Heart right ventricle (tissue), 16 donors: ENCODE data around the gene RPL10. TPM values are rescaled to one million over a fixed set of nuclear protein-coding genes. Genes with fewer than 3 reads are reported as not detected.
"Not testable (repeated sequence)": the region's sequence is repeated elsewhere in the genome, so short reads cannot be mapped to it uniquely, and the experiment has no call there.

Experiments
- ATAC-seq, 8 donors: fragments of 200-7000 bp; cut with Tn5 transposase; one replicate each; pipeline ENCODE4 v1.9.1; 2020; ENCODE audit warnings: mild to moderate bottlenecking in 8 of 8, moderate library complexity in 8 of 8, moderate number of reproducible peaks in 1 of 8
- DNase-seq, 2 donors: peaks; one replicate each; pipeline ENCODE4 v3.0.0-alpha.2; 2020
- H3K27ac ChIP-seq, 10 donors: fragments of 200-600 bp; sonication (generic) in 2 of 10; one replicate each; pipeline versions ENCODE4 v1.5.0 to v1.8.0; 2020 to 2022; ENCODE audit warnings: mild to moderate bottlenecking in 3 of 10
- H3K27me3 ChIP-seq, 7 donors: fragments of 200-600 bp; one replicate each; pipeline ENCODE4 v1.8.0; 2021 to 2022; ENCODE audit warnings: mild to moderate bottlenecking in 2 of 7
- H3K36me3 ChIP-seq, 9 donors: fragments of 200-600 bp; sonication (generic) in 1 of 9; one replicate each; pipeline versions ENCODE4 v1.5.0 to v1.8.0; 2020 to 2022; ENCODE audit warnings: mild to moderate bottlenecking in 2 of 9
- H3K4me1 ChIP-seq, 9 donors: fragments of 200-600 bp; sonication (generic) in 1 of 9; one replicate each; pipeline versions ENCODE4 v1.5.0 to v1.8.0; 2020 to 2022; ENCODE audit warnings: mild to moderate bottlenecking in 4 of 9
- H3K4me3 ChIP-seq, 10 donors: fragments of 200-600 bp; sonication (generic) in 2 of 10; one replicate each; pipeline versions ENCODE4 v1.5.0 to v1.8.0; 2020 to 2022; ENCODE audit warnings: mild to moderate bottlenecking in 7 of 10, moderate library complexity in 2 of 10
- H3K9me3 ChIP-seq, 11 donors: fragments of 200-600 bp in 10 of 11; sonication (generic) in 2 of 11; one replicate each; pipeline versions ENCODE4 v1.5.0 to v1.8.0; 2013 to 2022; ENCODE audit warnings: mild to moderate bottlenecking in 2 of 11, control low read depth in 1 of 11, moderate library complexity in 1 of 11
- WGBS, 2 donors: extraction: QIAGEN DNeasy Blood & Tissue Kit; methylation state at CpG; one replicate each; pipeline ENCODE4 v1.1.7; 2013; ENCODE audit warnings: inconsistent platforms in 1 of 2; 5-methylcytosine and 5-hydroxymethylcytosine counted together
- intact Hi-C, 10 donors: fragments of 100-400 bp; cut with DNase I; formaldehyde crosslinking; loops; one replicate each; pipeline versions ENCODE4 v1.11.1 to v1.14.2; 2022
- polyA plus RNA-seq, 2 donors: library from polyadenylated mRNA; stranded (reverse); fragments of 200-250 nt; gene quantifications; one replicate each; pipeline ENCODE4 v1.2.3, GENCODE V29; 2013
- total RNA-seq, 10 donors: library from RNA; stranded (reverse); fragmentation: NEBNext Ultra II Directional in 3 of 10; extraction: Animal tissue kit (Norgen Biotek cat#: 25700) in 3 of 10; gene quantifications; one replicate each; pipeline versions ENCODE4 v1.2.1 to v1.2.4, GENCODE V29; 2021 to 2023
- TF ChIP-seq, protein P1 (sequence below), 9 donors: fragments of 200-600 bp; sonication (generic) in 2 of 9; IDR thresholded peaks; one replicate each; pipeline versions ENCODE4 v1.5.0 to v1.8.0; 2021 to 2022; ENCODE audit warnings: antibody characterized with exemption in 9 of 9, mild to moderate bottlenecking in 5 of 9, moderate library complexity in 1 of 9
- donor health status: Arrhythmogenic right ventricular cardiomyopathy.
- donor health status: ischemic (EF 13 %, LVEDD 7.1; RV severe dilation, severe dysfunction).
- donor health status: healthy with polysubstance abuse.
- donor health status: DM: no; HTN: yes; CAD: no.
- donor health status: DM: no; HTN: no; CAD: no.
- donor health status: ischemic (EF 25% LVEDD 6.9; RV normal size, moderate dysfunction).
- donor health status: ischemic (EF 25% LVEDD 5.7; RV mildly dilated, moderate dysfunction).
- donor health status: healthy.
- donor health status: DM: yes; HTN: yes; CAD: no.
- donor health status: Ischemic cardiomyopathy.
- donor health status: ischemic (EF 35%, LVEDD 5.7; RV mildly dilated, moderate dysfunction).
- donor health status: nonischemic (EF 11% LVEDD 7.7; RV severe dilation, severe dysfunction).
- donor health status: DM: yes; HTN: yes; CAD: no.
- donor health status: PGD.
- donor health status: ischemic (EF 29% LVEDD 5.4; RV normal size, mild dysfunction).
- donor health status: nonischemic (EF 23%, LVEDD 6.1; RV moderate dilation, normal function).

Gene RPL10
- total and polyA plus RNA-seq, 12 donors = 1,543 to 7,085 (median 1,901) TPM

DNA sequence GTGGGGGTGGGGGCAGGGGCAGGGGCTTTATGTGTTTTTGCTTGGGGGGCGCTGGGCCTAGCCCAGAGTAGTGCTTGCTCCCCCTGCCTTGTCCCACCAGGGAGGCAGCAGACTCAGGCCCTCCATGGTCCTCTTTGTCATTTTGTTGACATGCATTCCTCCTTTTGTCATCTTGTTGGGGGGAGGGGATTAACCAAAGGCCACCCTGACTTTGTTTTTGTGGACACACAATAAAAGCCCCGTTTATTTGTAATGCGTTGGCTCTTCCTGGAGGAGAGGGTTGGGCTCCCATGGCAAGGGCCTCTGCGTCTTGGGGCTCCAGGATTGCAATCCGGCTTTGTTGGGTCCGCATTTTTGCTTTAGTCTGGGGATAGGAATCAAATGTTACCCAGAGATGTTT lies 16.9 kb upstream of the RPL10 start:
- H3K27ac ChIP-seq = no peak overlapping the region
- ATAC-seq = no peak
- no peak overlapping the region for H3K4me3 ChIP-seq
- no peaks in the 10 kb centered on the region for H3K27me3 ChIP-seq
- TF ChIP-seq, protein P1, sequence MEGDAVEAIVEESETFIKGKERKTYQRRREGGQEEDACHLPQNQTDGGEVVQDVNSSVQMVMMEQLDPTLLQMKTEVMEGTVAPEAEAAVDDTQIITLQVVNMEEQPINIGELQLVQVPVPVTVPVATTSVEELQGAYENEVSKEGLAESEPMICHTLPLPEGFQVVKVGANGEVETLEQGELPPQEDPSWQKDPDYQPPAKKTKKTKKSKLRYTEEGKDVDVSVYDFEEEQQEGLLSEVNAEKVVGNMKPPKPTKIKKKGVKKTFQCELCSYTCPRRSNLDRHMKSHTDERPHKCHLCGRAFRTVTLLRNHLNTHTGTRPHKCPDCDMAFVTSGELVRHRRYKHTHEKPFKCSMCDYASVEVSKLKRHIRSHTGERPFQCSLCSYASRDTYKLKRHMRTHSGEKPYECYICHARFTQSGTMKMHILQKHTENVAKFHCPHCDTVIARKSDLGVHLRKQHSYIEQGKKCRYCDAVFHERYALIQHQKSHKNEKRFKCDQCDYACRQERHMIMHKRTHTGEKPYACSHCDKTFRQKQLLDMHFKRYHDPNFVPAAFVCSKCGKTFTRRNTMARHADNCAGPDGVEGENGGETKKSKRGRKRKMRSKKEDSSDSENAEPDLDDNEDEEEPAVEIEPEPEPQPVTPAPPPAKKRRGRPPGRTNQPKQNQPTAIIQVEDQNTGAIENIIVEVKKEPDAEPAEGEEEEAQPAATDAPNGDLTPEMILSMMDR (IDR thresholded peaks at IDR 0.05) = no peak
- WGBS, 2 donors = 80 to 87% methylated on average over 6 of the region's 6 CpGs
- intact Hi-C loops = no loop called here
- peaks cover 0 to 6% (median 0%) of the 10 kb centered on the region in 11 donors for H3K9me3 ChIP-seq
- H3K36me3 ChIP-seq = peaks cover 0 to 20% (median 0%) of the 10 kb centered on the region in 9 donors
- H3K4me1 ChIP-seq = peaks cover 0 to 30% (median 15%) of the 10 kb centered on the region in 9 donors
- no peak for DNase-seq

- peaks cover 0 to 20% (median 0%) of the 10 kb centered on the region in 9 donors for H3K36me3 ChIP-seq
- H3K9me3 ChIP-seq = peaks cover 0 to 6% (median 0%) of the 10 kb centered on the region in 11 donors
- intact Hi-C loops = no loop called here
- no peaks in the 10 kb centered on the region for H3K27me3 ChIP-seq
- TF ChIP-seq, protein P1 (IDR thresholded peaks at IDR 0.05) = no peak
- no peak for ATAC-seq
- DNase-seq = no peak
- H3K4me1 ChIP-seq = peaks cover 0 to 30% (median 15%) of the 10 kb centered on the region in 9 donors
- H3K4me3 ChIP-seq = no peak overlapping the region
- H3K27ac ChIP-seq = no peak overlapping the region
- 65 to 72% methylated on average over 11 of the region's 11 CpGs for WGBS, 2 donors
Observed at GRCh38 chrX:154382483-154383069, 15.6 kb upstream of the RPL10 start.

- DNase-seq = no peak
- peaks cover 0 to 23% (median 11%) of the 10 kb centered on the region in 9 donors for H3K4me1 ChIP-seq
- no peaks in the 10 kb centered on the region for H3K27me3 ChIP-seq
- WGBS, 2 donors = 50 to 57% methylated on average over 9 to 14 of the region's 14 CpGs
- peaks cover 0 to 4% (median 0%) of the 10 kb centered on the region in 11 donors for H3K9me3 ChIP-seq
- TF ChIP-seq, protein P1 (IDR thresholded peaks at IDR 0.05) = no peak
- H3K36me3 ChIP-seq = peaks cover 0 to 20% (median 0%) of the 10 kb centered on the region in 9 donors
- H3K4me3 ChIP-seq = no peak overlapping the region
- intact Hi-C loops = no loop called here
- ATAC-seq = no peak
- no peak overlapping the region for H3K27ac ChIP-seq
Observed at GRCh38 chrX:154383359-154384283, 14.6 kb upstream of the RPL10 start.

- TF ChIP-seq, protein P1 (IDR thresholded peaks at IDR 0.05) = peak in 8 of 9 donors; percentile 15 to 64 (median 51)
Observed at GRCh38 chrX:154384284-154384892, 13.8 kb upstream of the RPL10 start.

GRCh38 chrX:154388094-154388493 lies 10.1 kb upstream of the RPL10 start:
- H3K36me3 ChIP-seq, DNase-seq, H3K27me3 ChIP-seq, intact Hi-C loops, H3K4me3 ChIP-seq, H3K9me3 ChIP-seq, H3K27ac ChIP-seq: not testable (repeated sequence)
- peak; percentile 6 to 58 (median 35) for ATAC-seq
- peaks cover 0 to 11% (median 4%) of the 10 kb centered on the region in 9 donors for H3K4me1 ChIP-seq
- no CpG with 5 or more reads among the region's 20 CpGs for WGBS, 2 donors

More at GRCh38 chrX:154384284-154384892, 13.8 kb upstream of the RPL10 start:
- Histone ChIP-seq H3K9me3 (no peaks in the 10 kb centered on the region), H3K27ac (no peak overlapping the region), H3K27me3 (no peaks in the 10 kb centered on the region), H3K4me3 (no peak overlapping the region), H3K4me1 (peaks cover 0 to 23% (median 11%) of the 10 kb centered on the region in 9 donors), H3K36me3 (peaks cover 0 to 20% (median 0%) of the 10 kb centered on the region in 9 donors)
- 41 to 55% methylated on average over 8 of the region's 8 CpGs for WGBS, 2 donors
- intact Hi-C loops = no loop called here
- peak in 2 of 8 donors; percentile 28 to 29 for ATAC-seq
- DNase-seq = peak in 1 of 2 donors; percentile 20

DNA sequence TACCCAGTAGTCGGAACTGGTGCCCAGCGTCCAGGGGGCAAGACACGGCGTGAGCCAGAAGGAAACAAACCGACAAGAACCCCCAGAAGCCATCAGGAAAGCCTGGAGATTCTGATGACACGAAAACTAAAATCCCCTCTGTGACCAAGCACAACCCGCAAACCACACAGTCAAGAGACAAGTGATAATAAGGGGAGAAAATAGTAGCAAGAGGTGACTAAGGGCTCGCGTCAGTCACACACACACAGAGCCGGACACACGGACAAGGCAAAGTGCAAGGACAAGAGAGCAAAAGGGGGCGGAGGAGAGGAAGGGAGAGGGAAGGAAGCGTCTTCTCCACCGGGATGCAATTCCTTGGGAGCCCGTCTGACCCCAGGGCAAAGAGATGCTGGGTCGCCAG lies 9.5 kb upstream of the RPL10 start:
- peaks cover 0 to 10% (median 4%) of the 10 kb centered on the region in 9 donors for H3K4me1 ChIP-seq
- WGBS, 2 donors = no CpG with 5 or more reads among the region's 16 CpGs
- intact Hi-C loops, H3K27me3 ChIP-seq, H3K36me3 ChIP-seq, H3K4me3 ChIP-seq, H3K9me3 ChIP-seq, DNase-seq, H3K27ac ChIP-seq: not testable (repeated sequence)
- ATAC-seq = peak in 5 of 8 donors; percentile 2 to 26 (median 11)
